Fibroblast of upper back skin (primary cell): ENCODE measurements around the gene LRRIQ4.

Experiments used
- DNase-seq: peaks from one replicate; pipeline ENCODE4 v3.0.0-alpha.2; 2013

Gene LRRIQ4

DNA sequence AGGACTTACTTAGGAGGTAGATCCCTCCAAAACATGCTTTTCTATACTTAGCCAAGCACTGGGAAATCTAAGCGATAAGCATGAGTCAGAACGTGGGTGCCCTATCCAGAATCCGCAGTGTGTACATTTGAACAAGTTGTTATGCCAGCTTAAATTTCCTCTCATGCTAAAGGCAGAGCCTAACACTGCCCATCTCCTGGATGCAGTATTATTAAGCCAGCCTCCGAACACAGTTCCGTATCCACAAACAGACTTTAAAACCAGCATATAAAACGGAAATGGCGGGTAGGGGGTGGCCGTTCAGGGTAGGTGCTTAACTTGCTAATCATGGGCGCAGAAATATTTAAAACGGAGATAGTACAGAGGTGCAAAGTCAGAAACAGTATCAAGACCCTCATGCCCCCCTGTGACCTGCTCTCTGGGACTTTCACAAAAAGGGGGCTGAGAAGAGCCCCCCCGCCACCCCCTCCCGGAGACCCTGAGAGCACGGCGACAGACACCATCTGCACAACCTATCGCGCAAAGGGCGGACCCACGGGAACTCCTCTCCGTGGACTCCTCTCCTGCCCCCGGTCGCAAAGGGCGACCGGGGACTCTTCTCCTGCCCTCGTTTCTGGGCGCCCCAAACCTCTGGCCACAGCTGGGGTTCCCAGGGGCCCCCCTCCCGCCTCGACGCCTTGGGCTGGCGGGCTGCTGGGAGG is 889 bp upstream of the LRRIQ4 start:
- peak; percentile 60 for DNase-seq

DNA sequence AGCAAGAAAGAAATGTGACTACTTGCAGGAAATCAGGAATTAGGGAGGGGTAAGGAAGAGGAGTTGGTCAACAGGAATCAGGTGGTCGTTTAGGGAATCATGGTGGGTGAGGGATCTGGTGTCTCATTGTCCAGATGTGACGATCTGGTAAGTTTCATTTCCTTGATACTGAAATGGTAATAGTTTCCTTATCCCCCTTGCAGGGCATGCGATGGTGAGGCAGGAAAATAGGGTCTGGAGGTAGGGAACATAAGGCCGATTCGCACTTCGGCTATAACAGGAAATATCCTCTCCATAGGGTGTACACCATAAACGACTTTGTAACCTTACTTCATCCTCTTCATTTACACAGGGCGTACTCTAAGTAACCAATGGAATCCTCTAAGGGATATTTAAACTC is 608 bp downstream of the LRRIQ4 start:
- DNase-seq, result no peak

- DNase-seq, result no peak
Measured at GRCh38 chr3:169813757-169814517, 1.3 kb downstream of the LRRIQ4 start.

DNA sequence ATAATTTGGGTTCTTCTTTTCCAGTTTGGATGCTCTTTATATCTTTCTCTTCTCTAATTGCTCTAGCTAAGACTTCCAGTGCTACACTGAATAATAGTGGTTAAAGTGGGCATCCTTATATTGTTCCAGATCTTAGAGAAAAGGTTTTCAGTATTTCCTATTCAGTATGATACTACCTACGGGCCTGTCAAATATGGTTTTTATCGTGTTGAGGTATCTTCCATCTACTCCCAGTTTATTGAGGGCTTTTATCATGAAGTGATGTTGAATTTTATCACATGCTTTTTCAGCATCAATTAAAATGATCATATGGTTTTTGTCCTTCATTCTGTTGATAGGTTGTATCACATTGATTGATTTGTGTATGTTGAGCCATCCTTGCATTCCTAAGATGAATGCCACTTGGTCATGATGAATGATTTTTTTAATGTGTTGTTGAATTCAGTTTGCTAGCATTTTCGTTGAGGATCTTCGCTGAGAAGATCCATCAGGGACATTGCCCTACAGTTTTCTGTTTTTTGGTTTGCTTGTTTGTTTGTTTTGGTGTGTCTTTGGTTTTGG is 3.0 kb downstream of the LRRIQ4 start:
- DNase-seq, result no peak

GRCh38 chr3:169818316-169818715 is 5.6 kb downstream of the LRRIQ4 start:
- peak; percentile 55 for DNase-seq

GRCh38 chr3:169822091-169822490 is 9.4 kb downstream of the LRRIQ4 start:
- DNase-seq, result no peak

DNA sequence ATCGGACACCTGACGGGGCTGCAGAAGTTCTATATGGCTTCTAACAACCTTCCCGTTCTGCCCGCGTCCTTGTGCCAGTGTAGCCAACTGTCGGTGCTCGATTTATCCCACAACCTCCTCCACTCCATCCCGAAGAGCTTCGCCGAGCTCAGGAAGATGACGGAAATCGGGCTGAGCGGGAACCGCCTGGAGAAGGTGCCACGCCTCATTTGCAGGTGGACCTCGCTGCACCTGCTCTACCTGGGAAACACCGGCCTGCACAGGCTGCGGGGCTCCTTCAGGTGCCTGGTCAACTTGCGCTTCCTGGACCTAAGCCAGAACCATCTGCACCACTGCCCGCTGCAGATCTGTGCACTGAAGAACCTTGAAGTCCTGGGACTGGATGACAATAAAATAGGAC is 9.9 kb downstream of the LRRIQ4 start:
- DNase-seq, result no peak

GRCh38 chr3:169822983-169823382 is 10.3 kb downstream of the LRRIQ4 start:
- DNase-seq, result no peak

DNA sequence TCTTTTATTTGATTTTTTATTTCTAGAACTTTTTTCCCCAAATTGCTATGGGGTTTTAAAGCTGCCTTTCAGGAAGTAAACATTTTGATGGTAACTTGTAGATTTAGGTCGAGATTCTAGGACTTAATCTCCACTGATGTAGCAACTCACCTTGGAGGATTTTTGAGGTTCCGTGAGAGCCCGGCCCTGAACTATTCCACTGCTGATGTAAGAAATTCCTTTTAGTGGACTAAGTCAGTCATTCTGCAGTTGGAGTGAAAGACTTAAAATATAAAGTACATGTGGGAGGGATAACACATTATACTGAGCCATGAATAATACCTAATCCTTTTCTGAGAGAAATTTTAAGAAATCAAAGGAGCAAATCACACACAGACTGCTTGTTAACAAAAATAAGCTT is 12.6 kb downstream of the LRRIQ4 start:
- no peak for DNase-seq

GRCh38 chr3:169827712-169828111 is 15.0 kb downstream of the LRRIQ4 start:
- no peak for DNase-seq

- DNase-seq, result no peak
Measured at GRCh38 chr3:169835533-169835932, 22.9 kb downstream of the LRRIQ4 start.

- DNase-seq, result peak; percentile 18
Measured at GRCh38 chr3:169836078-169836941, 23.6 kb downstream of the LRRIQ4 start.

DNA sequence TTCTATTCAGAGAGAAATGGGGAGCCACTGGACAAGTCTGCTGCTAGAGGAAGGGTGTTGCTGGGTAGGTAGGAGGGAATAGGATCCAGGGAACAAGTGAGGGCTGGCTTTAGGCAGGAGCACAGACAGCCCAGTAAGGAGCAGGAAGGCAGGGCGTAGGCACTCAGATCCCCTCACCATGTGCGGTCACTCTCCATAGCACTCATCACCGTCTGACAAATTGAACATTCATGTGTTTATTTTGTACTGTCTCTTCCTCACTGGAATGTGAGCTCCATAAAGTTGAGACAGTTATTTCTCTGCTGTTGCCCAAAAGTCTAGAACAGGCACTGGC is 24.2 kb downstream of the LRRIQ4 start:
- peak; percentile 27 for DNase-seq

DNA sequence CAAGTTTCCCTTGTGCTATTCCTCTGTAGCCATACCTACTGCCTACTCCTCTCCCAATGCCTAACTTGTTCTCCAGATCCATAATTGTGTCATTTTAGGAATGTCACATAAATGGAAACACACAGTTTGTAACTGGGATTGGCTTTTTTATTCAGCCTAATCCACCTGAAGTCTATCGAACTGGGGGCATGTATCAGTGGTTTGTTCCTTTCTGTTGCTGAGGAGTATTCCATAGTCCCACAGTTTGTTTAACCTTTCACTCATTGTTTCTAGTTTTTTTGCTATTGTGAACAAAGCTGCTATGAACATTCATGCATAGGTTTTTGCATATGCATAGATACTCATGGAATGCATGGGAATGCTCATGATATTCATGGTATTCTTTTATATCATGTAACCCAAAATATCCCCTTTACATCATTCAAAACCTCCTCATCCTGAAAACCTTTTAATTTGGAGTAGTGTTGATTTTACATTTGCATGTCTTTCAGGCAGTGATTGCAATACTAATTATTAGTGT is 25.9 kb downstream of the LRRIQ4 start:
- no peak for DNase-seq

GRCh38 chr3:169841171-169841570 is 28.5 kb downstream of the LRRIQ4 start:
- DNase-seq, result no peak

GRCh38 chr3:169842960-169843359 is 30.3 kb downstream of the LRRIQ4 start:
- no peak for DNase-seq

DNA sequence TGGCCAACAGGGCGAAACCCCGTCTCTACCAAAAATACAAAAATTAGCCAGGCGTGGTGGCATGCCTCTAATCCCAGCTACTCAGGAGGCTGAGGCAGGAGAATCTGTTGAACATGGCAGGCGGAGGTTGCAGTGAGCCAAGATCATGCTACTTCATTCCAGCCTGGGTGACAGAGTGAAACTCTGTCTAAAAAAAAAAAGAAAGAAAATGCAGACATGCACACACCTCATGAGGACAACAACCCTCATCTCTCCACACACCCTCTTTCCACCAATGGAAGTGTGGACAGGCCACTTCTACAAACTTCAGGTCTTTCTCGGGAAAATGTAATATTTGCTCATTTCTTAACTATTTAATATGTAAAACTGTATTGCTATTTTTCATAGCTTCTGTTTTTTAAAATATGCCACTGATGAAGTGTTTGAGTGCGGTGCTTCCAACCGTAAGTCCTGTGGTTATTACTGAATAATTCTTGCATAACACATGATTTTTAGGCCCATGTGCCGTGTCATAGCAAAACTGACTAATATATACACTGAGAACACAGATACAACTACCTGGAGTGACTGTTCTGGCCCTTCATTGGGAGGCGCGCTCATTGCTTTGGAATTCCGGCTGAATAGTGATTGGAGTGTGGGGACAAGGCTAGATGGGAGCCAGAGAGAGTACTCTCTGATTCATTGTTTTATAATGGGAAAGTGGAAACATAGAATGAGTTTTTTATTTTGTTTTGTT is 34.0 kb downstream of the LRRIQ4 start:
- peak; percentile 88 for DNase-seq

GRCh38 chr3:169847896-169848295 is 35.2 kb downstream of the LRRIQ4 start:
- no peak for DNase-seq

- peak; percentile 9 for DNase-seq
Measured at GRCh38 chr3:169848741-169849140, 36.1 kb downstream of the LRRIQ4 start.

DNA sequence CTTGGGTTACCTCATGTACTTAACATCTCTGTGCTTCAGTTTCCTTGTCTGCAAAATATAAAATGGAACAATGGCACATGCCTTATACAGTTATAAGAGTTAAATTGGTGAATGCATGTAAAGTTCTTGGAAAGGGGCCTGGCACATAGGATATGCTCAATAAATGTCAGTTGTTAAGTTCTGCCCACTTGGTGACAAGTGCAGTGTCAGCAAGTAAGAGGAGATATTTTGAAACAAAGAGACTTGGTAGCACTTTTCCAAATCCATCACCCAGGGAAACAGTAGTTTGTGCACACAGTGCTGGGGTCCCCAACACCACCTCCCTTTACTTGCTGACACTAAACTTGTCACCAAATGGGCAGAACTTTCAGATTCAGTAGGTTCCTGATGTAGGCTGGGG is 37.9 kb downstream of the LRRIQ4 start:
- no peak for DNase-seq

GRCh38 chr3:169855514-169855913 is 42.8 kb downstream of the LRRIQ4 start:
- no peak for DNase-seq

- no peak for DNase-seq
Measured at GRCh38 chr3:169857811-169858210, 45.1 kb downstream of the LRRIQ4 start.
